ENCODE data around the gene OCA2.

The OCA2 gene

GRCh38 chr15:28103831-28104230 is 4.7 kb upstream of the OCA2 start:
- no peak for DNase-seq

GRCh38 chr15:28101983-28102441 is 2.9 kb upstream of the OCA2 start:
- DNase-seq: no peak

GRCh38 chr15:28101201-28101600 is 2.1 kb upstream of the OCA2 start:
- DNase-seq: no peak

GRCh38 chr15:28100516-28101195 is 1.5 kb upstream of the OCA2 start:
- DNase-seq: no peak

- no peak for DNase-seq
These were observed 533 bp upstream of the OCA2 start for GRCh38 chr15:28099555-28100140.

- DNase-seq: no peak
These were observed 752 bp downstream of the OCA2 start for GRCh38 chr15:28098360-28098765.

- no peak for DNase-seq
These were observed 1.3 kb downstream of the OCA2 start for GRCh38 chr15:28097656-28098359.

- DNase-seq: no peak
These were observed 2.3 kb downstream of the OCA2 start for GRCh38 chr15:28096670-28097431.

- no peak for DNase-seq
These were observed 2.8 kb downstream of the OCA2 start for GRCh38 chr15:28096411-28096669.

- no peak for DNase-seq
These were observed 4.2 kb downstream of the OCA2 start for GRCh38 chr15:28094732-28095521.

- no peak for DNase-seq
These were observed 5.2 kb downstream of the OCA2 start for GRCh38 chr15:28093752-28094535.

- no peak for DNase-seq
These were observed 7.8 kb downstream of the OCA2 start for GRCh38 chr15:28091313-28091712.

- peak; percentile 56 for DNase-seq
These were observed 12.9 kb downstream of the OCA2 start for GRCh38 chr15:28086175-28086703.

- DNase-seq: no peak
These were observed 13.5 kb downstream of the OCA2 start for GRCh38 chr15:28085489-28086174.

GRCh38 chr15:28084547-28084946 is 14.6 kb downstream of the OCA2 start:
- no peak for DNase-seq

GRCh38 chr15:28082891-28083684 is 16.0 kb downstream of the OCA2 start:
- no peak for DNase-seq

GRCh38 chr15:28081594-28081993 is 17.5 kb downstream of the OCA2 start:
- DNase-seq: no peak

GRCh38 chr15:28080386-28080785 is 18.7 kb downstream of the OCA2 start:
- DNase-seq: no peak

- DNase-seq: no peak
These were observed 19.7 kb downstream of the OCA2 start for GRCh38 chr15:28079313-28079969.
